Forelimb muscle (tissue), 1 donor: Measurements from ENCODE around the gene CREB1. TPM values are rescaled to one million over a fixed set of nuclear protein-coding genes. Genes with fewer than 3 reads are reported as not detected.
A peak's percentile ranks its signal among the peaks of the same experiment; 100 is the strongest.
"Not testable (repeated sequence)": the region's sequence is repeated elsewhere in the genome, so short reads cannot be mapped to it uniquely, and the experiment has no call there.

Source experiments
- DNase-seq: peaks from one replicate; pipeline ENCODE4 v3.0.0-alpha.2; 2013; ENCODE audit warnings: low read depth
- polyA plus RNA-seq: library from polyadenylated mRNA; unstranded; fragments of 120-200 nt; gene quantifications from one replicate; pipeline ENCODE4 v1.2.1, GENCODE V29; 2013; ENCODE audit not compliant: insufficient read length

Gene CREB1
- polyA plus RNA-seq, 1 donor = 34.7 TPM

DNA sequence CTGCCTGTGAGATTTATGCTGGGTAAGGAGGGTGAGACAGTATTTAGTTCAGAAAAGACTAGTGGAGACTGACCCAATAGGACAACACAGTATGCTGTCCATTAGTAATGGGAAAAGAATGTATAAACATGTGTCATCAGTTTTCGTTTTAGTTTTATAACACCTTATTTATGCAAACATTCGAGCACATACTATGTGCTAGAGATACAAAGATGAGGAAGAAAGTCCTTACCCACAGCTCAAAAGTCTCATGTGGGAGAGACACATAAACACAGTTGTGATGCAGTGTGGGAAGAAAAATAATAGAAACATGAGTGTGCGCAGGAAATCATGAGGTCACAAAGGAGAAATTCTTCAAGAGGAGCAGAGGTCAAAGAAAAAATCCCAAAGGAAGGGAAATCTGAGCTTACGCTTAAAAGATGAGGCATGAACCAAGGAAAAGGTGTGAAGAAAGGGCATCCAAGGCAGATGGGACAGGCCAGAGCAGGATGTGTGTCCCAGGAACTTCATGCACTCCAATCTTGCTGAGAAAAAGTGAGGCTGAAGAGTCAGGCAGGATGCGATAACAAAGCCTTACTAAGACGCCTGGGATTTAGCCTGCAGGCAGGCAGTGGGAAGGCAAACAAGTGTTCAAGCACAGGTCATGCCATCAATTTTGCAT, 87.4 kb downstream of the CREB1 start:
- no peak for DNase-seq

- DNase-seq = no peak
Measured at GRCh38 chr2:207619764-207620203, 90.0 kb downstream of the CREB1 start.

DNA sequence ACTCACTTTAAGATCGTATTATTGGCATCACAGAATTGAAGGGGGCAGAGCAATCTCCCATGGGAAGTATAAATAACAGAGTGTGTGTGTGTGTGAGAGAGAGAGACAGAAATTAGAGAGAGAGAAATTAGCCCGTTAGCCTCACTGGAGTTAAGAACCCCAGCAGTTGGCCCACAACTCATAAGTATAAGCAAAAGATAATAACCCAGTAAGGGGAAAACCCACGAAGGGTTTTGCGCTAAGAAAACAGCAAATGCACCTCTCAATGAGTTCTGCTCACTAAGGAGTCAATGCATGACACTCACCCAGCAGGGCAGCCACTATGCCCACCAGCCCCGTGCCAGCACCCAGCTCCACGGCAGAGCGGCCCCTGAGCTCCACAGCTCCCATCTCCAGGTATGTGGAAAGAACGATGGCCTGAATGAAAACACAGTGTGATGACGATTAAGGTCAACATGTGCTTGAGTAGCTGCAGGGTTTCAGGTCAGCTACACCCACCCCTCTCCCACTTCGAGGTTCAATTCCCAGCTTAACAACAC, 91.8 kb downstream of the CREB1 start:
- DNase-seq = no peak

DNA sequence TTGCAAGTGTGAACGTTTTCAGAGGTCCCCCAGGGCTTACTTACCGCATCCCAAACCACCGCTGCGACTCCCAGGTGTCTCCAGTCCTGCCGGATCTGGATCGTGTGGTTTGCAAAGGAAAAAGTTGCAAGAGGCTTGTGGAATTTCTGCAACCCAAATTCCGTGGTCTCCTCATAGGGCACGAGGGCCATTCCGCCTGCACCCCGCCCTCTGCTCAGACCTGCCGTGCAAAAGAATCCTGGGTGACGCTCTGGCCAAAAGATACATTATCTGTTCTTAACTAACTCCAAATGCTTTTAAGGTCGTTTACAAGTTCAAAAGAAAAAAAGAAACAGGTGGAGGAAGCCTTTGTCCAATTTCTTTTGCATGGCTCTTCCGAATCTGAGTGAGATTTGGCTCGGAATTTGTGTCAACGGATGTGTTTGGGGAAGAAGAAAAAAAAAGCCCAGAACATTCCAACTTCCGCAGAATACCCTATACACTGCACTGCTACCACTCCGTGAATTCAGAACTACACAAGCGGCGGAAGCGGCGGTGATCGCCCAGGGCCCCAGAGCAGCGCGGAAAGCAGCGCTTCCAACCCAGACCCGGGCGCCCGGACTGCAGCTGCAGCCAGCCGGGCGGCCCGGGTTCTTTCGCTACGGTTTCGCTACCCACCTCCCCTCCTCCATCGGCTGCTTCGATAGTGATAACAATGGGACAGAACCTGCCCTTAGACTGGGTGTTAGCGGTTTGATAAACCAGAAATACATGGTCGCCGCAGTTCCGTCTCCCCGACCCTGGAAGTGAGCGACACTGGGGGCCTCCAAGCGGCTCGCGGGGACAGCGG, 94.6 kb downstream of the CREB1 start:
- no peak for DNase-seq

GRCh38 chr2:207625014-207625907, 95.5 kb downstream of the CREB1 start, which contains the start of gene METTL21A:
TSS of gene METTL21A (minus strand) at chr2:207625394. CDS start at chr2:207624375, 1,019 bp downstream.
- DNase-seq = peak; percentile 69

- DNase-seq = no peak
Measured at GRCh38 chr2:207629553-207629952, 99.8 kb downstream of the CREB1 start.

- no peak for DNase-seq
Measured at GRCh38 chr2:207630491-207630890, 100.7 kb downstream of the CREB1 start.

- DNase-seq = no peak
Measured at GRCh38 chr2:207632575-207633493, 103.1 kb downstream of the CREB1 start.

DNA sequence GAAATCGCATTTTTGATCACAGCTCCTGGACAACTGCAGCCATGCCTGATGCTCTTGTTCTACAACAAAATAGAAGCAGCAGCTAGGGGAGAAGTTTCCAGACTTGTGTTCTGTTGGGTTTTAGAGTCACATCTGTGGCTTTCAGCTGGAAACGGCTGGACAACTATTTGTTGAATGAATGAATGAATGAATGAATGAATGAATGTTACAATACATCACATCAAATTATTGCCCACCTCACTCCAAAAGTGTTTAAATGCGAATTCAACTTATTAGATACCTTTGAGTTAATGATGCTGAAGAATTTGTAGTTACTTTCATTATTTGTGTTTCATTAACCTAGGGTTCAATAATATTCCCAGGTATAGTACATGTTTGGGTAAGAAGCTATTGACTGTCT, 103.9 kb downstream of the CREB1 start:
- no peak for DNase-seq

GRCh38 chr2:207635468-207636200, 105.9 kb downstream of the CREB1 start:
- no peak for DNase-seq

GRCh38 chr2:207639288-207639687, 109.5 kb downstream of the CREB1 start:
- DNase-seq = not testable (repeated sequence)

GRCh38 chr2:207640160-207640559, 110.4 kb downstream of the CREB1 start:
- no peak for DNase-seq

DNA sequence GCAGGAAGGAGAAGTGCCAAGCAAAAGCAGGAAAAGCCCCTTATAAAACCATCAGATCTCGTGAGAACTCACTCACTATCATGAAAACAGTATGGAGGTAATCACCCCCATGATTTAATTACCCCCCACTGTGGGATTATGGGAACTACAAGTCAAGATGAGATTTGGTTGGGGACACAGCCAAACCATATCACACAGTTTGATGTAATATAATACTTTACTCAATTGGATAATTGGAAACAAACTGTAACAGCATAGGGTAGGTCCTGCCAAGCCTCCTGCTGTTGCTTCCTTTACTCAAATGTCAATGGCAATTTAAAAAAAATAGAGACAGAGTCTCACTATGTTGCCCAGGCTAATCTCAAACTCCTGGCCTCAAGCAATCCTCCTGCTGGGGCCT, 110.9 kb downstream of the CREB1 start:
- no peak for DNase-seq

DNA sequence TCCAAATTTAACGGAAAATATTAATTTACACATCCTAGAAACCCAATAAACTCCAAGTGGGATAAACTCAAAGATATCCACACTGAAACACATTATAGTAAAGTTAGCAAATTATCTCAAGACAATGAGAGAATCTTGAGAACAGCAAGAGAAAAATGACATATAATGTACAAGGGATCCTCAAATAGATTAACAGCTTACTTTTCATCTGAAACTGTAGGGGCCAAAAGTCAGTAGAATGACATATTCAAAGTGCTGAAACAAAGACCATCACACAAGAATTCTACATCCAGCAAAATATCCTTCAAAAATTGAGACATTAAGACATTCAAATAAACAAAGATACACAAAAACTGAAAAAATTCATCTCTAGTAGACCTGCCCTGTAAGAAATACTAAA, 114.1 kb downstream of the CREB1 start:
- no peak for DNase-seq

- not testable (repeated sequence) for DNase-seq
Measured at GRCh38 chr2:207646582-207646981, 116.8 kb downstream of the CREB1 start.

Other genes with a start within 250 kb of the CREB1 start
- gene METTL21A, start 95.4 kb downstream of the CREB1 start, polyA plus RNA-seq = 14.0 TPM
- gene CCNYL1, start 181.7 kb downstream of the CREB1 start, polyA plus RNA-seq = 8.7 TPM
- gene FZD5, start 239.9 kb downstream of the CREB1 start, polyA plus RNA-seq = 0.89 TPM